A549 (cell line): ENCODE measurements around the gene ATP6V0A1. TPM values are rescaled to one million over a fixed set of nuclear protein-coding genes. Genes with fewer than 3 reads are reported as not detected.

Experiments
- ATAC-seq, 2 experiments: fragments of 200-7000 bp in 1 of 2; fragments of >200 bp in 1 of 2; cut with Nextera tagmentation in 1 of 2; cut with Tn5 transposase in 1 of 2; 3 replicates each; pipeline versions ENCODE4 v1.8.0 to v1.9.1; 2018 to 2020; ENCODE audit warnings: mild to moderate bottlenecking in 1 of 2, moderate library complexity in 1 of 2
- CTCF ChIA-PET: fragments of 300-600 bp; sonication (Branson Sonifier 250); formaldehyde crosslinking; extraction: SDS; loops from one replicate; lab custom pipeline; 2021; ENCODE audit warnings: antibody characterized with exemption, inconsistent platforms; lab: Yijun Ruan, JAX
- POLR2A ChIA-PET: fragments of 350-600 bp; formaldehyde crosslinking; extraction: SDS; loops from one replicate; lab custom pipeline; 2021; ENCODE audit warnings: antibody characterized with exemption, inconsistent platforms; lab: Yijun Ruan, JAX
- DNase-seq, 2 experiments: peaks; one replicate each; pipeline versions ENCODE4 v3.0.0 to v3.0.0-alpha.2; 2011 to 2016; ENCODE audit warnings: low read depth in 1 of 2, low spot score in 1 of 2
- FAIRE-seq: peaks from 2 replicates; lab custom pipeline; 2011; peaks lifted over from hg19 to GRCh38; lab: Jason Lieb, UNC
- H3K27ac ChIP-seq, 2 experiments: fragments of >200 bp; sonication (Bioruptor Twin); formaldehyde crosslinking; 3 replicates each; pipeline ENCODE4 v1.5.1; 2016 to 2017
- H3K4me1 ChIP-seq: fragments of >200 bp; sonication (Bioruptor Twin); formaldehyde crosslinking; 3 replicates; pipeline ENCODE4 v1.6.1; 2016
- H3K4me2 ChIP-seq: fragments of >200 bp; sonication (Bioruptor Twin); formaldehyde crosslinking; 3 replicates; pipeline ENCODE4 v1.6.1; 2016
- H3K4me3 ChIP-seq: fragments of >200 bp; sonication (Bioruptor Twin); formaldehyde crosslinking; 3 replicates; pipeline ENCODE4 v1.5.1; 2016
- H3K9me3 ChIP-seq: fragments of >200 bp; sonication (Bioruptor Twin); formaldehyde crosslinking; 3 replicates; pipeline ENCODE4 v1.6.1; 2016
- ATOH8 ChIP-seq: fragments of 250-450 bp; sonication (Bioruptor Pico); IDR thresholded peaks from 2 replicates; pipeline ENCODE4 v1.5.0; 2020; ENCODE audit warnings: low read depth, mild to moderate bottlenecking, moderate library complexity
- CEBPB ChIP-seq, 2 experiments: fragments of >200 bp in 1 of 2; sonication (Bioruptor Twin) in 1 of 2; formaldehyde crosslinking in 1 of 2; IDR thresholded peaks; 2 replicates each; pipeline ENCODE4 v1.6.1; 2012 to 2016
- EHMT2 ChIP-seq: fragments of 200-600 bp; sonication (generic); IDR thresholded peaks from 2 replicates; pipeline ENCODE4 v1.6.1; 2016; ENCODE audit warnings: antibody characterized with exemption, low read depth, mild to moderate bottlenecking, moderate library complexity
- ELK1 ChIP-seq: fragments of 150-350 bp; IDR thresholded peaks from 2 replicates; pipeline ENCODE4 v1.6.1; 2014; ENCODE audit warnings: low read depth, mild to moderate bottlenecking, low read length
- FOXS1 ChIP-seq: fragments of 250-450 bp; sonication (Bioruptor Pico); IDR thresholded peaks from 2 replicates; pipeline ENCODE4 v1.5.0; 2020; ENCODE audit warnings: mild to moderate bottlenecking, moderate library complexity
- HDAC2 ChIP-seq: fragments of 200-600 bp; sonication (generic); IDR thresholded peaks from 2 replicates; pipeline ENCODE4 v1.6.1; 2016
- HOXA7 ChIP-seq: fragments of 250-450 bp; sonication (Bioruptor Pico); IDR thresholded peaks from 2 replicates; pipeline ENCODE4 v1.5.0; 2020; ENCODE audit warnings: mild to moderate bottlenecking, moderate library complexity
- JUNB ChIP-seq: fragments of >200 bp; sonication (Bioruptor Twin); formaldehyde crosslinking; IDR thresholded peaks from 2 replicates; pipeline ENCODE4 v1.6.1; 2016
- KDM1A ChIP-seq: fragments of 200-600 bp; sonication (generic); IDR thresholded peaks from 2 replicates; pipeline ENCODE4 v1.6.1; 2016; ENCODE audit warnings: low read depth, mild to moderate bottlenecking
- PBX3 ChIP-seq: IDR thresholded peaks from 2 replicates; pipeline ENCODE4 v1.6.1; 2012
- POLR2A ChIP-seq: IDR thresholded peaks from 2 replicates; pipeline ENCODE4 v1.6.1; 2012; ENCODE audit warnings: mild to moderate bottlenecking, low read length
- RAD21 ChIP-seq, 2 experiments: fragments of >200 bp in 1 of 2; sonication (Bioruptor Twin) in 1 of 2; formaldehyde crosslinking in 1 of 2; IDR thresholded peaks in 1 of 2; conservative IDR thresholded peaks in 1 of 2; 2 replicates in 1 of 2; 3 replicates in 1 of 2; pipeline ENCODE4 v1.6.1; 2012 to 2018; ENCODE audit warnings: inconsistent platforms in 1 of 2
- RARB ChIP-seq: fragments of 250-450 bp; sonication (Bioruptor Pico); IDR thresholded peaks from 2 replicates; pipeline ENCODE4 v1.8.0; 2021; ENCODE audit warnings: mild to moderate bottlenecking, moderate library complexity
- SREBF2 ChIP-seq: fragments of 450-650 bp; IDR thresholded peaks from 2 replicates; pipeline ENCODE4 v1.6.1; 2014; ENCODE audit warnings: mild to moderate bottlenecking, moderate library complexity
- TFCP2L1 ChIP-seq: fragments of 250-450 bp; sonication (Bioruptor Pico); IDR thresholded peaks from 2 replicates; pipeline ENCODE4 v1.5.0; 2021; ENCODE audit warnings: mild to moderate bottlenecking
- ZC3H11A ChIP-seq: fragments of 450-650 bp; IDR thresholded peaks from 2 replicates; pipeline ENCODE4 v1.6.1; 2014; ENCODE audit warnings: antibody characterized with exemption, mild to moderate bottlenecking
- ZFP36 ChIP-seq: fragments of 450-650 bp; IDR thresholded peaks from 2 replicates; pipeline ENCODE4 v1.6.1; 2014; ENCODE audit warnings: borderline replicate concordance; ENCODE audit not compliant: partially characterized antibody
- ZSCAN20 ChIP-seq: fragments of 250-450 bp; sonication (Bioruptor Pico); IDR thresholded peaks from 2 replicates; pipeline ENCODE4 v1.8.0; 2022; ENCODE audit warnings: mild to moderate bottlenecking, moderate library complexity
- WGBS: methylation state at CpG from one replicate; pipeline ENCODE4 v1.1.6; 2017; ENCODE audit errors: missing lambda C conversion rate; 5-methylcytosine and 5-hydroxymethylcytosine counted together
- polyA plus RNA-seq, 4 experiments: library from polyadenylated mRNA; depleted of rRNA in 3 of 4; stranded (reverse); fragments of >200 nt; fragmentation: RNase III in 1 of 4; extraction: RNeasy Plus Mini Kit Qiagen cat#74134 plus additional on column Dnase treatment in 1 of 4; gene quantifications; 2 replicates in 3 of 4; 3 replicates in 1 of 4; pipeline ENCODE4 v1.2.3, GENCODE V29; 2011 to 2017
- TF ChIP-seq, protein P1 (sequence below): fragments of 250-450 bp; sonication (Bioruptor Pico); IDR thresholded peaks from 2 replicates; pipeline ENCODE4 v1.5.0; 2021; ENCODE audit warnings: mild to moderate bottlenecking, moderate library complexity, borderline replicate concordance

The ATP6V0A1 gene
- polyA plus RNA-seq, 2 of the 4 experiments (the other 2 are of a cell fraction) = 27.3 to 33.7 TPM

DNA sequence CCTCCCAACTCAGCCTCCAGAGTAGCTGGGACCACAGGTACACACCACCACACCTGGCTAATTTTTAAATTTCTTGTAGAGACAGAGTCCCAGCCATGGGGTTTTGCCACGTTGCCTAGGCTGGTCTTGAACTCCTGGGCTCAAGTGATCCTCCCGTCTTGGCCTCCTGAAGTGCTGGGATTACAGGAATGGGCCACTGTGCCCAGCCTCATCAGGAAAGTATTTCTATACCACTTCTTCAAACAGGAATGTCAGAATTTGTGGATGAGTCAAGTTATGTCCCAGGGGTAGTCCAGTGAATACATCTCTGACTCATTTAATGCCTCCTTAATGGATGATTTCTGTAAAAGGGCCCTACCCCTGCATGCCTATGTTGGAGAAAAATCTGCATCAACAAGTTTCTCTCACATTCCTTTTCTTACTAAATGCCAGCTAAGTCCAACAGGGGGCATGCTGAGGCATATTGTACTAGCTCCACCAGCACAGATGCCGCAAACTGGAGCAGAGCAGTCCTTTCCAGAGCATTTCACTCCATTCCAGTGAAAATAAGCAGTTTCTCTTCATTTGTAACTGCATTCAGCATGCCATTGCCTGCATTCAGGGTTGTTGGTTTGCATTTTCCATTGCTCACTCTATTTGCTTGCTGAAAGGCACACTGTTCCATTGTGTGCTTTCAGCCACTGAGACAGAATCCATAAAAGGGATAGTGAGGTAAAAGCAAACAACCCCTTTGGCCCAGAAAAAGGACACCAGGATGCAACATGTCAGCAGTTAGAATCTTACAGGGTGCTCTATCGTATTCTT is 30.3 kb upstream of the ATP6V0A1 start (continued):
- no peak for TF ChIP-seq TFCP2L1 (CRISPR knock-in tag)
- TF ChIP-seq, protein P1, sequence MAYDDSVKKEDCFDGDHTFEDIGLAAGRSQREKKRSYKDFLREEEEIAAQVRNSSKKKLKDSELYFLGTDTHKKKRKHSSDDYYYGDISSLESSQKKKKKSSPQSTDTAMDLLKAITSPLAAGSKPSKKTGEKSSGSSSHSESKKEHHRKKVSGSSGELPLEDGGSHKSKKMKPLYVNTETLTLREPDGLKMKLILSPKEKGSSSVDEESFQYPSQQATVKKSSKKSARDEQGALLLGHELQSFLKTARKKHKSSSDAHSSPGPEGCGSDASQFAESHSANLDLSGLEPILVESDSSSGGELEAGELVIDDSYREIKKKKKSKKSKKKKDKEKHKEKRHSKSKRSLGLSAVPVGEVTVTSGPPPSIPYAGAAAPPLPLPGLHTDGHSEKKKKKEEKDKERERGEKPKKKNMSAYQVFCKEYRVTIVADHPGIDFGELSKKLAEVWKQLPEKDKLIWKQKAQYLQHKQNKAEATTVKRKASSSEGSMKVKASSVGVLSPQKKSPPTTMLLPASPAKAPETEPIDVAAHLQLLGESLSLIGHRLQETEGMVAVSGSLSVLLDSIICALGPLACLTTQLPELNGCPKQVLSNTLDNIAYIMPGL (CRISPR knock-in tag) = no peak
- no peak for TF ChIP-seq EHMT2
- no peak for TF ChIP-seq ATOH8 (CRISPR knock-in tag)
- TF ChIP-seq RAD21 (conservative IDR thresholded peaks at IDR 0.05 in 1 of 2, IDR thresholded peaks at IDR 0.05 in 1 of 2) = peak; percentile 84 to 86
- TF ChIP-seq ZFP36 = no peak

DNA sequence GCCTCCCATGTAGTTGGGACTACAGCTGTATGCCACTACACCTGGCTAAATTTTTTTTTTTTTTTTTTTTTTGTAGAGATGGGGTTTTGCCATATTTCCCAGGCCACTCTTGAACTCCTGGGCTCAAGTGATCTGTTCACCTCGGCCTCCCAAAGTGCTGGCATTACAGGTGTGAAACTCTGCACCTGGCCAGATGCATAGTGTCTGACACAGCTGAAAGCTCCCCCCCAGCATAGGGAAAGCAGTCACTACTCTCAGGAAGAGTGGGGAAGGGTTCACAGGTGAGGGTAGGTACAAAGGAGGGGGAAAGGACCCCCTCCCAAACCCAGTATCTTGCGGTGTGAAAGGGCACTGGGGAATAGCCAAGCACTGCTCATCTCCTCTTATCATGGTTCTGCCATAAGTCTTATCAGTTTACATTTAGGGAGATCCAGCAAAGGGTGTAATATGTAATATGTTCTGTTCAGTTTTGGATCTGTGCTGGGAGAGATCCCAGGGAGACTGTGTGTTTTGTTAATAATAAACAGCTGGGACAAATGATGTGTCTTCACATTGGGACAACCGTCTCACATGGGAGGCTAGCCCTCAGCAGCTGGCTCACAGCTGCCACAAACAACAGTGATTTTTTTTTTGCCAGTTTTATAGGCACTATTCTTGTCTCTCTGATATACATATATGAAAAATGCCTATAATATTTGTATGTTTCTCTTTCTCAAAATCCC is 28.8 kb upstream of the ATP6V0A1 start:
- ATAC-seq (no peak), DNase-seq (no peak), FAIRE-seq (no peak)
- WGBS = 80% methylated on average over 3 of the region's 3 CpGs
- Histone ChIP-seq H3K27ac (peak overlapping the region in 1 of 2 experiments; percentile 83; a peak in 4 of 6 replicates), H3K4me2 (no peak overlapping the region), H3K9me3 (no peaks in the 10 kb centered on the region), H3K4me1 (peaks cover 46% of the 10 kb centered on the region), H3K4me3 (no peak overlapping the region)
- TF ChIP-seq POLR2A (no peak), FOXS1 (CRISPR knock-in tag) (no peak), ZFP36 (no peak), SREBF2 (no peak), HDAC2 (no peak), PBX3 (no peak), JUNB (no peak), KDM1A (no peak)
- POLR2A ChIA-PET = interaction anchor here (0.7 kb wide), 1 partner anchor 205 kb away, joined by 4 read pairs; no protein-coding TSS in a partner anchor
- CTCF ChIA-PET = interaction anchor here (0.6 to 12.1 kb wide), 11 partner anchors 9 to 118 kb away, joined by 3 to 213 read pairs (median 13); no protein-coding TSS in a partner anchor

DNA sequence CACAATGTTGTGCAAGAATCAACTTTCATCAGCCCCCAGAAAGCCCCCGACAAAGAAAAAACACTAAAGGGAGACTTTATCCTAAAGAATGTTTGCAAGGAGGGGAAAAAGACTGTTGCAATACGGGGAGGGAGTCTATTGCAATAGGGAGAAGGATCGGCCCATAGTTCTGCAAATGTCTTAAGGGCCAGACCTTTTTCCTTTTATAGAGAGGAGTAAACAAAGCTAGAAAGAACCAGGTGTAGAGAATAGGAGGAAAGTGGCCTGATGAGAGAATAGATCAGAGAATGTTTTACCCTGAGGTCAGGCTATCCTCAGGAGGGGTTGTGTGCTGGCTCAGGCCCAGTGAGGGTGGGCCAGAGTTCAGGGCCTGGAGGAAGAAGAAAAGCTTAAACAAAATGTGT is 26.9 kb upstream of the ATP6V0A1 start:
- no peak for ATAC-seq
- 24% methylated on average over 3 of the region's 3 CpGs for WGBS
- H3K27ac ChIP-seq = peak overlapping the region in 1 of 2 experiments; percentile 83; a peak in 3 of 6 replicates
- H3K4me3 ChIP-seq = no peak overlapping the region
- no peaks in the 10 kb centered on the region for H3K9me3 ChIP-seq
- no peak for DNase-seq
- TF ChIP-seq ZC3H11A (no peak), ELK1 (no peak), CEBPB (IDR thresholded peaks at IDR 0.05) (peak in 1 of 2 experiments; percentile 39; a peak in 1 of 4 replicates), RARB (CRISPR knock-in tag) (no peak), ZSCAN20 (CRISPR knock-in tag) (no peak), HOXA7 (CRISPR knock-in tag) (no peak)
- peaks cover 47% of the 10 kb centered on the region for H3K4me1 ChIP-seq
- CTCF ChIA-PET = interaction anchor here (0.7 to 12.1 kb wide), 12 partner anchors 10 to 111 kb away, joined by 3 to 213 read pairs (median 6); no protein-coding TSS in a partner anchor
- POLR2A ChIA-PET = interaction anchor here (0.7 to 2.1 kb wide), 3 partner anchors 9 to 105 kb away, joined by 3 to 13 read pairs (median 3); partner anchors contain the start of gene CAVIN1
- H3K4me2 ChIP-seq = no peak overlapping the region
- no peak for FAIRE-seq
